ENCODE data around the gene HTT.

DNA sequence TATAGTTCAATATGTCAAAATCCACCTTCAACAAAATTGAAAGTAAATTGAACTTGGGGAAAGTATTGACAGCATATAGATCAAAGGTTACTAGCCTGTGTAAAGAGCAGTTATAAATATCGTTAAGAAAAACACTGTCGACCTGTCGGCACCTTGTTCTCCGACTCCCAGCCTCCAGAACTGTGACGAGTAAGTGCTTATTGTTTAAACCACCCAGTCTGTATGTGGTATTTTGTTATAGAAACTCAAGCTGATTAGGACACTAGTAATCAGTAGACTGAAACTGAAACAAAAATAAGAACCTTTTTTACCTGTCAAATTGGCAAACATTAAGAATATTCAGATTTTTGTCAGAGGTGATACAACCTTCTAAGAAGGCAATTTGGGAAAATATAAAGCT lies 17.0 kb downstream of the HTT start:
- TF ChIP-seq BRF1 (IDR thresholded peaks at IDR 0.05; ENCODE audit: borderline replicate concordance, extremely low read depth, insufficient read length) (no peak), ZNF407 (IDR thresholded peaks at IDR 0.05; ENCODE audit: low read depth) (no peak), ZNF41 (CRISPR knock-in tag; conservative IDR thresholded peaks at IDR 0.05) (no peak), MECOM (CRISPR knock-in tag; IDR thresholded peaks at IDR 0.05) (no peak), ZKSCAN1 (IDR thresholded peaks at IDR 0.05; ENCODE audit: low read depth, low read length) (no peak), POLR2AphosphoS5 (IDR thresholded peaks at IDR 0.05; ENCODE audit: control insufficient read depth, insufficient read depth, low read depth, low read length) (no peak), E4F1 (CRISPR knock-in tag; IDR thresholded peaks at IDR 0.05; ENCODE audit: borderline replicate concordance) (no peak), ZNF431 (CRISPR knock-in tag; IDR thresholded peaks at IDR 0.05) (no peak), ATF4 (CRISPR knock-in tag; IDR thresholded peaks at IDR 0.05) (no peak), SAFB2 (IDR thresholded peaks at IDR 0.05; ENCODE audit: borderline replicate concordance, low read depth, low read length, severe bottlenecking) (no peak), ZNF324 (CRISPR knock-in tag; IDR thresholded peaks at IDR 0.05) (no peak), ADNP (tag; IDR thresholded peaks at IDR 0.05) (no peak)
